GM12874 (cell line): ENCODE results near the gene RCOR1.

Source experiments
- CTCF ChIP-seq: IDR thresholded peaks from 2 replicates; pipeline ENCODE4 v1.5.1; 2011; ENCODE audit warnings: low read depth, mild to moderate bottlenecking, control low read depth, low read length, moderate library complexity; ENCODE audit not compliant: insufficient read depth

Gene RCOR1

GRCh38 chr14:102758087-102758486, 165.6 kb downstream of the RCOR1 start:
- TF ChIP-seq CTCF = no peak

DNA sequence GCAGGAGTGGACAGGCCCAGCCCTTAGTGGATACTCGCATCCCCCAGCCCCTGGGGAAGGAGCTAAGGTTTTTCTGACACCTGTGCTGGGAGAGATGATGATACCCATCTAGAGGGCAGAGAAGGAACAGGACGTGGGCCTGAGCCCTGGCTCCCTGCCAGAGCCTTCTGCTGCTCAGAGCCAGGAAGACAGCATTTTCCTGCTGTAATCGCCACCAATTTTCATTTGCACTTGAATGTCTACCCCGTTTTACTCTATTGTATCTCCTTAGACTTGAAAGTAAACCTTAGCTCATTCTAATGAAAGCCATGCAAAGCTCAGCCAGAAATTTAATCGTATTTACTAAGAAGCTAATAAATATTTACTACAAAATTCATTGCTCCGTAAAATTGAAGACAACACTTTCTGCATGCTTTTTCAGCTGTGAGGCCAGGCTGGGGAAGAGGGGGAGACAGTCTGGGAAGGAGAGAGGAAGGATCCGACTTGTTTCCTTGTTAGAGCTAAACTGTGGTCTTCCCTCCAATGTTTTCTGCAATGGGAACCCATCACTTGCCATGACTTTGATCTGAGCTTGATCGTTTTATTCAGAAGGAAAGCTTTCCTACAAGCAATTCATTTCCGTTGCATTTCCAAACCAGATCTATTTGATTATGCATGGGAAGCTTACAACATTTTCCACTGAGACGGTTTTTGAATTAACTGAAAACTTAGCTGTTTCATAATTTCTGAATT, 167.2 kb downstream of the RCOR1 start:
- TF ChIP-seq CTCF = no peak

DNA sequence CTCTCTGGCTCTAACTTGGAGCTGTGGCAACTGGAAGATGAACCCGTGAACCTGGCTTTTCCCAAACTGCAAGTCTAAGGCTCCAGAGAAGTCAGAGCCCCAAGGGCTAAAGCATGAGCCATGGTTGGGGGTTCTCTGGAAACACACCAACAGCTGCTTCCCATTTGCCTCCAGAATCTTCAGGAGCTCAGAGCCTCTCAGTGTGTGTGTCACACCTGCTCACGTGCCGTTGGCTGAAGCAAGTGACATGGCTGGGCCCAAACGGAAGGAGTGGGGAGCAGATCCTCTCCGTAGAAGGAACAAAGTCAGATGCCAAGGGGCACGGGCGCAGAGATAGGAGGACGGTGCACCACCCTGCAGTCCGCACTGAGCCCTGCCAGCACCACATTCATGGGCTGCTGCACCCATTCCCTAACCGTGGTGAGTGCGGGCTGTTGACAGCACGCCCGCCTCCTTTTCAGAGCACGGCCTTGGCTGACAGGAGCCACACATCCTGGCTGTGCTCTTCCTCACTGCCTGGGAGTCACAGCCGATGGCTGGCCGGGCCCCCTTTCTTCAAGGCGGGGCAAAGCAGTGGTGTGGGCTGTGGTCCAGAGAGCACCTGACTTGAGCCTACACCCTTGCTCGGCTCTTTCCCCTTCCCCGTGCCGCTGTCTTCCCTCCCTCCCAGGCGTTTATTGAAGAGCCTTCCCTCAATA, 168.2 kb downstream of the RCOR1 start:
- TF ChIP-seq CTCF = no peak

DNA sequence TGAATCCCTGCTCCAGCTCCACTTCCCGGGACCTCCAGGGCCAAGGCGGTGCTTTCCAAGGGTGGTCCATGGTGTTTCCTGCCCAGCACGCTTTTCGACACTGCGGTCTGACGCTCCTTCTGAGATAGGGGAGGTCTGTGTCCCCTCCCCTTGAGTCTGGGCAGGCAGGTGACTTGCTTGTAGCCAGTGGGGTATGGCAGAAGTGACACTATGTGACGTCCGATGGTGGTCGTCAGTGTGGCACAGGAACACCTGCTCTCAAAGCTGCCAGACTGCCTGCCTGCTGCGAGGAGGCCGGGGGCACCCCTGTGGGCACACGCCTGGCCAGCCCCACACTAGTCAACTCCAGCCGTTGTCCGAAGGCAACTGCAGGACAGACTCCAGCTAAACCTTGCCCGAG, 168.8 kb downstream of the RCOR1 start:
- no peak for TF ChIP-seq CTCF

- no peak for TF ChIP-seq CTCF
Measured at GRCh38 chr14:102764220-102764671, 171.8 kb downstream of the RCOR1 start.

DNA sequence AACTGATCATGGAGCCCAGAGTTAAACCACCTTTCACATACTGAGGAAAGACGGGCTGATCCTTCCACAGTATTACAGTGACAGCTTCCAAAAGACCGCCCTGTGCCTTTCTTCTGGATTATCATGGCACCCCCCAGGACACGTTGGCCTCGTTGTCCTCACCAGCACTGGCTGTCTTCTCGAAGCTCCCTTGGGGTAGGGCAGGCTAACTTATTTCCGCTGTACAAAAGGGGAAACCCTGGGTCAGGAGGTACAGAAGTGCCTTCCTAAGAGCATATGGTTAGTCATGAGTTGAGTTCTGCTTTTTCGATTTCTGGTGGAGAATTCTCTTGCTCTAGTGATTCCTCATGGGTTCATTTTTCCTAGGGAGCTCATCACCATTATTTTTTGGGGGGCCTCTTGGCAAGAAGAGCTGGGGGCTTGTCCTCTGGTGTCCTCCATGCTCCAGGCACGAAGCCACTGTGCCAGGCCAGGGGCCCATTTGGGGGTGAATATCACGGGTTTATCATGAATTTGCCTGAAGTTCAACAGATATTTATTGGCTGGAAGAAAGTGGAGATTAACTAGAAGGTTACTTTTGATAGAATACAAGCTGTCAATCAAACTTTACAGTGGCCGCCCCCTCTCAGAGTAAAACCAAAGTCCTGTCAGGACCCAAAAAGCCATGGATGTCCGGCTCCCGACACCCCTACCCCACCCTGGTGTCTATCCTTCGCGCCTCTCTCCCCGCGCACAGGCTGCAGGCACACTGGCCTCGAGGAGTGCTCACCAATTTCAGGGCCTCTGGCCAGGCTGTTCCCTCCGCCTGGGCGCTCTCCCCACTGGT, 176.0 kb downstream of the RCOR1 start:
- TF ChIP-seq CTCF = no peak

DNA sequence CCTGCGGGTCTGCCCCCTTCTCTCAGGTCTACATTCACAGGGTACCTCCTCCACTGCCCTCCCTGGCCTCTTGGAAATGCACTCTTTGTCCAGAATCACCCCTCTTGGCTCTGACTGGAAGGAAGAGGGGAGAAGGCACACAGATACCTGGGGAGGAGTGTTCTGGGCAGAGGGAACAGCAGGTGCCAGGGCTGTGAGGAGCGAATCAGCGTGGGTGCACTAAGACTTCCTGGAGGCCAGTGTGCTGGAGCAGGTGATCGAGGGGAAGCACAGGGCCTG, 176.5 kb downstream of the RCOR1 start:
- TF ChIP-seq CTCF = no peak
